GM19099 (cell line): ENCODE results near the gene OPALIN.

Experiments
- POLR2A ChIP-seq: IDR thresholded peaks from 3 replicates; pipeline ENCODE4 v1.6.1; 2011; ENCODE audit warnings: low read depth; ENCODE audit not compliant: insufficient read length; ENCODE audit errors: extremely low read depth

Gene OPALIN

GRCh38 chr10:96378741-96379140, 19.9 kb upstream of the OPALIN start:
- no peak for TF ChIP-seq POLR2A

GRCh38 chr10:96377816-96378294, 19.1 kb upstream of the OPALIN start:
- TF ChIP-seq POLR2A, result no peak

GRCh38 chr10:96376483-96376882, 17.7 kb upstream of the OPALIN start:
- no peak for TF ChIP-seq POLR2A

- no peak for TF ChIP-seq POLR2A
Observed at GRCh38 chr10:96374985-96375830, 16.4 kb upstream of the OPALIN start.

- no peak for TF ChIP-seq POLR2A
Observed at GRCh38 chr10:96374639-96374984, 15.8 kb upstream of the OPALIN start.

- TF ChIP-seq POLR2A, result no peak
Observed at GRCh38 chr10:96374004-96374403, 15.2 kb upstream of the OPALIN start.

- no peak for TF ChIP-seq POLR2A
Observed at GRCh38 chr10:96371356-96371755, 12.6 kb upstream of the OPALIN start.

GRCh38 chr10:96370584-96371157, 11.9 kb upstream of the OPALIN start:
- no peak for TF ChIP-seq POLR2A

GRCh38 chr10:96369890-96370583, 11.2 kb upstream of the OPALIN start:
- TF ChIP-seq POLR2A, result no peak

- no peak for TF ChIP-seq POLR2A
Observed at GRCh38 chr10:96368971-96369370, 10.2 kb upstream of the OPALIN start.

GRCh38 chr10:96367470-96367869, 8.7 kb upstream of the OPALIN start:
- TF ChIP-seq POLR2A, result no peak

- no peak for TF ChIP-seq POLR2A
Observed at GRCh38 chr10:96366508-96366907, 7.7 kb upstream of the OPALIN start.

- TF ChIP-seq POLR2A, result no peak
Observed at GRCh38 chr10:96365571-96365970, 6.8 kb upstream of the OPALIN start.

GRCh38 chr10:96360766-96361165, 2.0 kb upstream of the OPALIN start:
- no peak for TF ChIP-seq POLR2A

- TF ChIP-seq POLR2A, result no peak
Observed at GRCh38 chr10:96360331-96360730, 1.5 kb upstream of the OPALIN start.

GRCh38 chr10:96359616-96360015, 814 bp upstream of the OPALIN start:
- TF ChIP-seq POLR2A, result no peak
